Ishikawa (cell line): ENCODE data around the gene DALRD3.

Source experiments
- CEBPB ChIP-seq: IDR thresholded peaks from 2 replicates; pipeline ENCODE4 v1.6.1; 2012
- CREB1 ChIP-seq: IDR thresholded peaks from 2 replicates; pipeline ENCODE4 v1.6.1; 2012; ENCODE audit warnings: low read depth
- EGR1 ChIP-seq: IDR thresholded peaks from 2 replicates; pipeline ENCODE4 v1.6.1; 2012
- EP300 ChIP-seq: IDR thresholded peaks from 2 replicates; pipeline ENCODE4 v1.6.1; 2012; ENCODE audit warnings: borderline replicate concordance
- FOXM1 ChIP-seq: IDR thresholded peaks from 2 replicates; pipeline ENCODE4 v1.6.1; 2012; ENCODE audit warnings: low read depth, borderline replicate concordance
- MAX ChIP-seq: IDR thresholded peaks from 2 replicates; pipeline ENCODE4 v1.6.1; 2012
- REST ChIP-seq: IDR thresholded peaks from 2 replicates; pipeline ENCODE4 v1.6.1; 2012; ENCODE audit warnings: low read depth, mild to moderate bottlenecking
- TAF1 ChIP-seq: IDR thresholded peaks from 2 replicates; pipeline ENCODE4 v1.6.1; 2012; ENCODE audit warnings: low read depth, mild to moderate bottlenecking
- TCF12 ChIP-seq: IDR thresholded peaks from 2 replicates; pipeline ENCODE4 v1.6.1; 2012; ENCODE audit warnings: low read depth
- TEAD4 ChIP-seq: IDR thresholded peaks from 2 replicates; pipeline ENCODE4 v1.6.1; 2012
- ZBTB7A ChIP-seq: IDR thresholded peaks from 2 replicates; pipeline ENCODE4 v1.6.1; 2012; ENCODE audit warnings: low read depth

GRCh38 chr3:48974076-48974864, 44.1 kb downstream of the DALRD3 start:
- no peak for TF ChIP-seq TCF12
- TF ChIP-seq EGR1 = no peak
- no peak for TF ChIP-seq EP300
- no peak for TF ChIP-seq REST
- no peak for TF ChIP-seq TEAD4
- TF ChIP-seq TAF1 = no peak
- no peak for TF ChIP-seq CEBPB
- TF ChIP-seq FOXM1 = no peak
- TF ChIP-seq MAX = no peak
- TF ChIP-seq ZBTB7A = no peak
- no peak for TF ChIP-seq CREB1
